Measurements from ENCODE around the gene TLK1.
A peak's percentile ranks its signal among the peaks of the same experiment; 100 is the strongest.

TLK1 gene

DNA sequence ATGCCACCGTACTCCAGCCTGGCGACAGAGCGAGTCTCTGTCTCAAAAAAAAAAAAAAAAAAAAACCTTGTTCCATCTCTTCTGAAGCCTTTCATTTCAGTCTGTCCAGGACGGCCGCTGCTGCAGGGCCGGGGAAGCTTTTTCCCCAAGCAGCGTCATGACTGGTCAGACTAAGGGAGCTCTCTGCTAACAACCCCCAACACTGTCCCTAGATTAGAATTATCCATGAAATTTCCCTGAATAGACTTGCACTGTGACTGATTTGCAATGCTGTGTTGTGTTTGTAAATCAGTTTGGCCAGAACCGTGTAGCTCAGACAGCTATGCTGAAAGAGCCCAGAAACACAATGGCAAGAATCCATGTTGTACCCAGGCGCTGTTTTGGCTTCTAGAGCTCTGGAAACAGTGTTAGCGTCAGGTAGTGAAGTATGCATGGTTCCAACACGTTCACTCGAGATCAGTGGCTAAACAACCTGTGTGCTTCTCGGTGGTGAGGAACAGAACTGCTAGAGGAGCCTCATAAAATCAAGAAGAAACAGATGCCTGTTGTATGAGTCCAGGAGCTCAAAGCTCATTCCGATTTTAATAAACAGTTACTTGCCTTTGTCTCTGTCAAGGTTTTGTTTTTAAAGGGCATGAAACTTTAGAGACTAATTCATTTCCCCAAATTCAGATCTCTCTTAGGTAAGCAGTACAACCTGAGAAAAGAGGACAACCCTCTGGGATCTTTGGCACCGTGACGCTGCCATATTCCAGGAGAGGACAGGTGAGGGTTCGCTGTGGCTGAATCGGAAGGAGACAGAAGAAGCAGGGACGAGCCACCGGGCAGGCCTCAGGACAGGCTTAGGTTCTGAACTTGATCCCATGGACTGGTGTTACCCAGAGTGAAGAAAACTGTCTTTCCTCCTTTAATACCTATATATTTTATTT is 188.1 kb downstream of the TLK1 start:
- H3K4me3 ChIP-seq (ENCODE audit: low read depth, low read length): peak overlapping the region; percentile 62
- in situ Hi-C loops (cut with HindIII; ENCODE audit: low sequenced_read_pairs): loop anchor here (25.0 kb wide), 1 partner anchor 440 kb away; no protein-coding TSS in a partner anchor
- TF ChIP-seq CTCF (IDR thresholded peaks at IDR 0.05; ENCODE audit: low read depth, low read length, missing control alignments): no peak
- no peak for DNase-seq (ENCODE audit: low read depth)

GRCh38 chr2:170971071-170971470 is 189.6 kb downstream of the TLK1 start:
- H3K4me3 ChIP-seq (ENCODE audit: low read depth, low read length): no peak overlapping the region
- TF ChIP-seq CTCF (IDR thresholded peaks at IDR 0.05; ENCODE audit: low read depth, low read length, missing control alignments): no peak
- in situ Hi-C loops (cut with HindIII; ENCODE audit: low sequenced_read_pairs): loop anchor here (25.0 kb wide), 1 partner anchor 441 kb away; no protein-coding TSS in a partner anchor
- DNase-seq (ENCODE audit: low read depth): no peak

GRCh38 chr2:170969872-170970496 is 190.7 kb downstream of the TLK1 start:
- DNase-seq (ENCODE audit: low read depth): no peak
- TF ChIP-seq CTCF (IDR thresholded peaks at IDR 0.05; ENCODE audit: low read depth, low read length, missing control alignments): no peak
- in situ Hi-C loops (cut with HindIII; ENCODE audit: low sequenced_read_pairs): loop anchor here (5.0 to 25.0 kb wide), 2 partner anchors 187 to 442 kb away; no protein-coding TSS in a partner anchor
- no peak overlapping the region for H3K4me3 ChIP-seq (ENCODE audit: low read depth, low read length)

GRCh38 chr2:170969030-170969429 is 191.7 kb downstream of the TLK1 start:
- no peak overlapping the region for H3K4me3 ChIP-seq (ENCODE audit: low read depth, low read length)
- in situ Hi-C loops (cut with HindIII; ENCODE audit: low sequenced_read_pairs): loop anchor here (5.0 to 25.0 kb wide), 2 partner anchors 188 to 443 kb away; no protein-coding TSS in a partner anchor
- DNase-seq (ENCODE audit: low read depth): no peak
- TF ChIP-seq CTCF (IDR thresholded peaks at IDR 0.05; ENCODE audit: low read depth, low read length, missing control alignments): no peak

DNA sequence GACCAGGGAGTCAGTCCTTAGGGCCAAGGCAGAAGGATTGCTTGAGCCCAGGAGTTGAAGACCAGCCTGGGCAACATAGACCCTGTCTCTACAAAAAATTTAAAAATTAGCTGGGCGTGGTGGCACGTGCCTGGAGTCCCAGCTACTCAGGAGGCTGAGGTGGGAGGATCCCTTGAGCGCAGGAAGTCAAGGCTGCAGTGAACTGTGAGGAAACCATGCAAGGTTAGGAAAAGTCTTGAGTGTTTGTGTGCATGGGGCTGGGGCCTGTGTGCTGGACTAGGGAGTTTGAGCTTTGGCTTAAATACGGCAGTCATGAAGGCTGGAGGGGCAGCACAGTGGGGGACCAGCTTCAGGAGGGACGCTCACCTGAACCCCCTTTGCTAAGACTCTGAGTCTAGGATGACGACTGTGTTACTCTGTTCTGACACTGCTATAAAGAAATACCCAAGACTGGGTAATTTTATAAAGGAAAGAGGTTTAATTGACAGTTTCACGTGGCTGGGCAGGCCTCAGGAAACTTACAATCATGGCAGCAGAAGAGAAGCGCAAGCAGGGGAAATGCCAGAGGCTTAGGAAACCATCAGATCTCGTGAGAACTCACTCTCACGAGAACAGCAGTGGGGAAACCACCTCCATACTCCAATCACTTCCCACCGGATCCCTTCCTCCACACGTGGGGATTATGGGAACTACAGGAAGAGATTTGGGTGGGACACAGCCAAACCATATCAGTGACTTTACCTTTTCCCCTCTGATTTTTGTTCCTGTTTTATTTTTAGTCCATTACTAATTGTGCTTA is 192.3 kb downstream of the TLK1 start:
- in situ Hi-C loops (cut with HindIII; ENCODE audit: low sequenced_read_pairs): loop anchor here (5.0 to 25.0 kb wide), 2 partner anchors 189 to 444 kb away; no protein-coding TSS in a partner anchor
- no peak for DNase-seq (ENCODE audit: low read depth)
- no peak overlapping the region for H3K4me3 ChIP-seq (ENCODE audit: low read depth, low read length)
- TF ChIP-seq CTCF (IDR thresholded peaks at IDR 0.05; ENCODE audit: low read depth, low read length, missing control alignments): no peak

- no peak overlapping the region for H3K4me3 ChIP-seq (ENCODE audit: low read depth, low read length)
- no peak for TF ChIP-seq CTCF (IDR thresholded peaks at IDR 0.05; ENCODE audit: low read depth, low read length, missing control alignments)
- in situ Hi-C loops (cut with HindIII; ENCODE audit: low sequenced_read_pairs): loop anchor here (5.0 to 25.0 kb wide), 2 partner anchors 190 to 445 kb away; no protein-coding TSS in a partner anchor
- no peak for DNase-seq (ENCODE audit: low read depth)
Observed at GRCh38 chr2:170967553-170967952, 193.1 kb downstream of the TLK1 start.
